DOHH2 (cell line): Measurements from ENCODE around the gene TP53BP2.

Experiments used
- H3F3A ChIP-seq: fragments of 200-600 bp; sonication (generic), shearing (Covaris generic); 2 replicates; pipeline ENCODE4 v1.6.0; 2016; ENCODE audit warnings: antibody characterized with exemption, mild to moderate bottlenecking; ENCODE audit not compliant: control insufficient read depth, insufficient read depth
- H3K27ac ChIP-seq: fragments of 200-600 bp; sonication (generic); 2 replicates; pipeline ENCODE4 v1.5.1; 2014; ENCODE audit warnings: low read depth, mild to moderate bottlenecking, low read length, moderate library complexity
- H3K27me3 ChIP-seq: fragments of 200-600 bp; sonication (generic); 2 replicates; pipeline ENCODE4 v1.6.1; 2014; ENCODE audit warnings: mild to moderate bottlenecking, low read length, mixed read lengths; ENCODE audit not compliant: control insufficient read depth
- H3K36me3 ChIP-seq: fragments of 200-600 bp; sonication (generic); 2 replicates; pipeline ENCODE4 v1.6.1; 2014; ENCODE audit warnings: mild to moderate bottlenecking, low read length, moderate library complexity, mixed read lengths; ENCODE audit not compliant: control insufficient read depth
- H3K4me1 ChIP-seq: fragments of 200-600 bp; sonication (generic); 2 replicates; pipeline ENCODE4 v1.6.1; 2014; ENCODE audit warnings: mild to moderate bottlenecking, low read length, mixed read lengths; ENCODE audit not compliant: control insufficient read depth
- H3K4me2 ChIP-seq: fragments of 200-600 bp; sonication (generic); 2 replicates; pipeline ENCODE4 v1.6.0; 2014; ENCODE audit warnings: mild to moderate bottlenecking, low read length, moderate library complexity
- H3K4me3 ChIP-seq: fragments of 200-600 bp; sonication (generic); 2 replicates; pipeline ENCODE4 v1.5.1; 2014; ENCODE audit warnings: mild to moderate bottlenecking, low read length, mixed read lengths
- H3K79me2 ChIP-seq: fragments of 200-600 bp; sonication (generic); 2 replicates; pipeline ENCODE4 v1.6.1; 2014; ENCODE audit warnings: mild to moderate bottlenecking, low read length, mixed read lengths; ENCODE audit not compliant: control insufficient read depth
- H3K9me2 ChIP-seq: fragments of 200-600 bp; sonication (generic); replicated peaks from 2 replicates; pipeline ENCODE4 v1.6.1; 2014; ENCODE audit warnings: mild to moderate bottlenecking, low read length, mixed read lengths; ENCODE audit not compliant: control insufficient read depth
- H3K9me3 ChIP-seq: fragments of 200-600 bp; sonication (generic); 2 replicates; pipeline ENCODE4 v1.6.1; 2014; ENCODE audit warnings: antibody characterized with exemption, low read length, mixed read lengths; ENCODE audit not compliant: control insufficient read depth, insufficient read depth
- H4K20me1 ChIP-seq: fragments of 200-600 bp; sonication (generic); 2 replicates; pipeline ENCODE4 v1.6.0; 2014; ENCODE audit warnings: low read depth, mild to moderate bottlenecking, antibody characterized with exemption, low read length, moderate library complexity; ENCODE audit not compliant: control insufficient read depth, insufficient read depth
- EZH2phosphoT487 ChIP-seq: fragments of 200-600 bp; sonication (generic); IDR thresholded peaks from 2 replicates; pipeline ENCODE4 v1.6.1; 2017; ENCODE audit warnings: borderline replicate concordance, mild to moderate bottlenecking, antibody characterized with exemption, low read length, moderate library complexity, mixed read lengths
- TF ChIP-seq, protein P1 (sequence below): fragments of 200-600 bp; sonication (generic); IDR thresholded peaks from one replicate; pipeline ENCODE4 v1.5.1; 2014; ENCODE audit warnings: antibody characterized with exemption, mild to moderate bottlenecking, low read depth, low read length; ENCODE audit not compliant: poor library complexity, severe bottlenecking

Gene TP53BP2

DNA sequence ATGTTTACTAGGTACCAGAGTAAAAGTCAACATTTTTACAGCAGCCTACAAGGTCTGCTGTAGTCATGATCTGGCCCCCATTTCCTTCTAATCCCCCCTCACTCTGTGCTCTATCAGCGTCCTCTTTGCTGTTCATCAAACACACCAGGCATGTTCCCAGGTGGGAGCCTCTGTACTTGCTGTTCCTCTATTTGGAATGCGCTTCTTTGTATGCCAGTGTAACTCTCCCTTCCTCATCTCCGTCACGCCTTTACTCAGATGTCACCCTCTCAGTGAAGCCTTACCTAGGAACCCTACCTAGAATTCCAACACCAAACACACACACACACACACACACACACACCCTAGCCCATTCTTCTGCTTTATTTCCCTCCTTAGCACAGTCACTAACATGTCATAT lies 21.0 kb downstream of the TP53BP2 start:
- H3K4me2 ChIP-seq: no peak overlapping the region
- no peak overlapping the region for H3K27ac ChIP-seq
- TF ChIP-seq EZH2phosphoT487: no peak
- TF ChIP-seq, protein P1, sequence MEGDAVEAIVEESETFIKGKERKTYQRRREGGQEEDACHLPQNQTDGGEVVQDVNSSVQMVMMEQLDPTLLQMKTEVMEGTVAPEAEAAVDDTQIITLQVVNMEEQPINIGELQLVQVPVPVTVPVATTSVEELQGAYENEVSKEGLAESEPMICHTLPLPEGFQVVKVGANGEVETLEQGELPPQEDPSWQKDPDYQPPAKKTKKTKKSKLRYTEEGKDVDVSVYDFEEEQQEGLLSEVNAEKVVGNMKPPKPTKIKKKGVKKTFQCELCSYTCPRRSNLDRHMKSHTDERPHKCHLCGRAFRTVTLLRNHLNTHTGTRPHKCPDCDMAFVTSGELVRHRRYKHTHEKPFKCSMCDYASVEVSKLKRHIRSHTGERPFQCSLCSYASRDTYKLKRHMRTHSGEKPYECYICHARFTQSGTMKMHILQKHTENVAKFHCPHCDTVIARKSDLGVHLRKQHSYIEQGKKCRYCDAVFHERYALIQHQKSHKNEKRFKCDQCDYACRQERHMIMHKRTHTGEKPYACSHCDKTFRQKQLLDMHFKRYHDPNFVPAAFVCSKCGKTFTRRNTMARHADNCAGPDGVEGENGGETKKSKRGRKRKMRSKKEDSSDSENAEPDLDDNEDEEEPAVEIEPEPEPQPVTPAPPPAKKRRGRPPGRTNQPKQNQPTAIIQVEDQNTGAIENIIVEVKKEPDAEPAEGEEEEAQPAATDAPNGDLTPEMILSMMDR: no peak
- peaks cover 15% of the 10 kb centered on the region for H3K36me3 ChIP-seq
- no peaks in the 10 kb centered on the region for H3K9me2 ChIP-seq
- no peaks in the 10 kb centered on the region for H3K27me3 ChIP-seq
- H3K9me3 ChIP-seq: no peaks in the 10 kb centered on the region
- peaks cover 34% of the 10 kb centered on the region for H3K4me1 ChIP-seq
- H3K79me2 ChIP-seq: peaks cover 83% of the 10 kb centered on the region
- H4K20me1 ChIP-seq: no peaks in the 10 kb centered on the region; the same call in 1 of the 2 replicates
- no peak overlapping the region for H3K4me3 ChIP-seq
- no peaks in the 10 kb centered on the region for H3F3A ChIP-seq

DNA sequence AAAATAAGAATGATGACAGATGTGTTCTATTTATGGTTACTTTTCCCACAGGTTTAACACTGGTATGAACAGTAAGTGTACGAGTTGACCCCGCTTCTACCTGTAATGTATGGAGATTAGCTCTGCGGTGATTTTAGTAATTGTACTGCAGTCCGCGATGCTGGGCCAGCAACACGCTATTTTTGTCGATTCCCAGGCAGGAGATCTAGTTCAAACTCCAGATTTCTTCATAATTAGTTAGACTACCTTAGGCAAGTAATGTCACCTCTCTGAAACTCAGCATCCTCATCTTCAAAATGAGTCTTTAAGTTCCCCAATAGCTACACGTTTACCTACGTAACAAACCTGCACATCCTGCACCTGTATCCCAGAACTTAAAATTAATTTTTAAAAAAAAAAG lies 21.5 kb downstream of the TP53BP2 start:
- no peaks in the 10 kb centered on the region for H3F3A ChIP-seq
- no peak overlapping the region for H3K4me2 ChIP-seq
- H3K79me2 ChIP-seq: peaks cover 78% of the 10 kb centered on the region
- no peaks in the 10 kb centered on the region for H3K9me3 ChIP-seq
- H3K4me1 ChIP-seq: peaks cover 34% of the 10 kb centered on the region
- no peaks in the 10 kb centered on the region for H3K9me2 ChIP-seq
- no peak overlapping the region for H3K4me3 ChIP-seq
- no peaks in the 10 kb centered on the region for H3K27me3 ChIP-seq
- H4K20me1 ChIP-seq: no peaks in the 10 kb centered on the region; the same call in 1 of the 2 replicates
- H3K36me3 ChIP-seq: peaks cover 17% of the 10 kb centered on the region
- no peak overlapping the region for H3K27ac ChIP-seq
- TF ChIP-seq, protein P1: no peak
- no peak for TF ChIP-seq EZH2phosphoT487

DNA sequence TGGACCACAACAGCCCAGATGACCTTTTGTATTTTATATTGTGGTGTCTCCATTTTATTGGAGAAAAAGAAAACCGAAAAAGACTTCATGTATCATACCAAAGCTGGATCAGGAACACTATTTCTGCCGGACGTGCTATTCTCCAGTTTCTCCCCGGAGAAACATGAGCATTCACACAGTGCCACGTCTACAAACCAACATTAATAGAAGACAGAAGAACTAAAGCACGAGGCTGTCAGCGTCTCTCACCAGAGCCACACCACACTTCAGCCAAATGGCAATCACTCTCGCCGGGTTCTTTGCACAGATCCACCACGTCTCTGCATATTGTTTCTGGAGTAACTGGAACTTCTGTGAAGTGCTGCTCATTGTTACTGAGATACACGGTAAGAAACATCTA lies 24.8 kb downstream of the TP53BP2 start:
- TF ChIP-seq, protein P1: no peak
- TF ChIP-seq EZH2phosphoT487: no peak
- Histone ChIP-seq H3K9me3 (no peaks in the 10 kb centered on the region), H3K36me3 (peaks cover 13% of the 10 kb centered on the region), H3K27ac (no peak overlapping the region), H4K20me1 (no peaks in the 10 kb centered on the region; the same call in 1 of the 2 replicates), H3K4me1 (peaks cover 30% of the 10 kb centered on the region), H3K27me3 (no peaks in the 10 kb centered on the region), H3K9me2 (no peaks in the 10 kb centered on the region), H3K4me2 (no peak overlapping the region), H3K4me3 (no peak overlapping the region), H3F3A (no peaks in the 10 kb centered on the region), H3K79me2 (peaks cover 45% of the 10 kb centered on the region)
